Measurements from ENCODE around the gene SERHL2. TPM values are rescaled to one million over a fixed set of nuclear protein-coding genes. Genes with fewer than 3 reads are reported as not detected.
"Not testable (repeated sequence)": the region's sequence is repeated elsewhere in the genome, so short reads cannot be mapped to it uniquely, and the experiment has no call there.

SERHL2 gene, protein sequence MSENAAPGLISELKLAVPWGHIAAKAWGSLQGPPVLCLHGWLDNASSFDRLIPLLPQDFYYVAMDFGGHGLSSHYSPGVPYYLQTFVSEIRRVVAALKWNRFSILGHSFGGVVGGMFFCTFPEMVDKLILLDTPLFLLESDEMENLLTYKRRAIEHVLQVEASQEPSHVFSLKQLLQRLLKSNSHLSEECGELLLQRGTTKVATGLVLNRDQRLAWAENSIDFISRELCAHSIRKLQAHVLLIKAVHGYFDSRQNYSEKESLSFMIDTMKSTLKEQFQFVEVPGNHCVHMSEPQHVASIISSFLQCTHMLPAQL
- 1 to 10 TPM; 1.0 to 2.2 TPM for total RNA-seq

DNA sequence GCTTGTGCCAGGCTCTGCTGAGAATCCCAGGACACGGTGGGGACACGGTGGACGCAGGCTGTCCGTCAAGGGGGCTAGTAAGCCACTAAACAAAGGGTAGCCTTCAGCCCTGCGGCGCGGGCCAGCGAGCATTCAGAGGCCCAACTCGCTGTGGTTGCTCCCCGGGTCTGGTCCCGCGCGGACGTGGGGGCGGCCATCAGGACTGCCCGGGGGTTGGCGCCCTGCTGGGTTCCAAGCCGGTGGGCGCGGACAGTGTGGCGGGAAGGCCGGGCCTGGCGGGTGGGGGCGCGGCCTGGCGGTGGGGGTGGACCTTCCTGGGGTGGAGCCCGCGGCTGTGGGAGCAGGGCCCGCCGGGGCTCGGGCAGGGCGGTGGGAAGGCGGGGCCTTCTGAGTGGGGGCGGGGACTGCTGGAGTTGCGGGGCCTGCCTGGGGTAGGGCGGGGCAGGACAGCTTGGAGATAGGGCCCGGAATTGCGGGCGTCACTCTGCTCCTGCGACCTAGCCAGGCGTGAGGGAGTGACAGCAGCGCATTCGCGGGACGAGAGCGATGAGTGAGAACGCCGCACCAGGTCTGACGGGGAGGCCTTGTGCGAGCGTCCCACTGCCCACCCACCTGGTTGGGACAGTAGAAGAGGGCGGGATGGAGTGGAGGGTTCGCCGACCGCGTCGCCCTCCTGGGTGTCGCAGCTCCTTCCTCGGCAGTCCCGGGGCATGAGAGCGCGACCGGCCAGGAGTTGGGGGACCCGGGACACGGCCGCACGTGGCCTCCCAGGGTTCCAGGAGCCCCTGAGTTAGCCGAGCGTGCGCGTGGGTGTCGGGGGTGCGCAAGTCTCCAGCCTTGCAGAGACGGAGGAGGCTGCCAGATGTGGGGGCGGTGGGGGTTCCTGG, at the start of gene SERHL2:
SERHL2 (plus strand) TSS at position 482 of the 887 bp plus-strand sequence; CDS start at position 547, 65 bp downstream.
- POLR2A ChIA-PET, result no interaction called here

DNA sequence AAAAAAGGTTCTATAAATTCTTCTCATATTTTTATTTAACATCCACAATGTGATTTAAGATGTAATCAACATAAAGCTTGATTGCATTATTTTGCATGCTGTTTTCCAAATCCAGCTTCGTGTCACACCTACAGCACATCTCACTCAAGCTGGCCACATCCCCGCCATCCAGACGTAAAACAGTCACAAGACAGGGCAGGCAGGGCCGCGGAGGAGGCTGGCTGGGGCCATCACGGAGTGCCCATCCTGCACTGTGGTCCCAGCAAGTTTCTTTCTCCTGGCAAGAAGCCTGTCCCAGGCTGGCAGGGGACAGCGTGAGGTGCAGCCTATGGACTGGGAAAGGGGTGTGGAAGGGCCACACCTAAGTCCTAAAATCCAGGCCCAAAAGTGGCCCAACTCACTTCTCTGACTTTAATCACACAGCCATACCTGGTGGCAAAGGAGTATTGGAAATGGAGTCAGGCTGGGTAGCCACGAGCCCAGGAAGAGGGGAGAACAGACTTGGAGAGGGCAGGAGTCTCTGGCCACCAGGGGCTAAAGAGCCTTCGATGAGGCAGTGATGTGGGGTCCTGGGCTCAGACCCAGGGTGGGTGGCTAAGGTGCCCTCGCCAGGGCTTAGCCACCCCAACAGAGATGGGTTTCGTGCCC, 45.3 kb upstream of the SERHL2 start:
- H3K27ac Mint-ChIP-seq, result not testable (repeated sequence)

More for the DNA sequence above, at the start of gene SERHL2:
- Mint-ChIP-seq H3K27me3 (no peaks in the 10 kb centered on the region), H3K36me3 (no peaks in the 10 kb centered on the region), H3K4me3 (peak within 1 kb of the TSS; percentile 82), H3K9me3 (no peaks in the 10 kb centered on the region), H3K27ac (peak within 1 kb of the TSS; percentile 75), H3K4me1 (peaks cover 17% of the 10 kb centered on the region)
- ATAC-seq (ENCODE audit: low read depth), result peak; percentile 95
- DNase-seq, result peak; percentile 92

DNA sequence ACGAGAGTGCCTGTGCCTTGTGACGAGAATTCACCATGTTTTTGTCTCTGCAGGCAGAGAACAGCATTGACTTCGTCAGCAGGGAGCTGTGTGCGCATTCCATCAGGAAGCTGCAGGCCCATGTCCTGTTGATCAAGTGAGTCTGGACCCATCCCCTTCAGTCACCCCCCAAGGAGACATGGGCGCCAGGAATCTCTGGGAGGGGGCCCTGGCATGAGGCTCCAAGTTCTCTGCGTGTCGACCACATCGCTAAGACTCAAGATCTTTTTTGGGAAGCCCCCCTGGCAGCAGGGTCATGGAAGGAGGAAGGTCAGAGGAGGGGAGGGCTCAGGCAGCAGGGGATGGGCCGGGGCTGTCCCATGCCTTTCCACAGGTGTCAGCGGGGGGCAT, 44.8 kb upstream of the SERHL2 start:
- ATAC-seq (ENCODE audit: low read depth), result not testable (repeated sequence)

More for the DNA sequence above, 45.3 kb upstream of the SERHL2 start:
- ATAC-seq (ENCODE audit: low read depth); DNase-seq; H3K27me3 Mint-ChIP-seq; H3K9me3 Mint-ChIP-seq; H3K4me3 Mint-ChIP-seq; H3K36me3 Mint-ChIP-seq; H3K4me1 Mint-ChIP-seq: not testable (repeated sequence)
- POLR2A ChIA-PET, result interaction anchor here (0.7 kb wide), 1 partner anchor 926 kb away, joined by 3 read pairs; no protein-coding TSS in a partner anchor

DNA sequence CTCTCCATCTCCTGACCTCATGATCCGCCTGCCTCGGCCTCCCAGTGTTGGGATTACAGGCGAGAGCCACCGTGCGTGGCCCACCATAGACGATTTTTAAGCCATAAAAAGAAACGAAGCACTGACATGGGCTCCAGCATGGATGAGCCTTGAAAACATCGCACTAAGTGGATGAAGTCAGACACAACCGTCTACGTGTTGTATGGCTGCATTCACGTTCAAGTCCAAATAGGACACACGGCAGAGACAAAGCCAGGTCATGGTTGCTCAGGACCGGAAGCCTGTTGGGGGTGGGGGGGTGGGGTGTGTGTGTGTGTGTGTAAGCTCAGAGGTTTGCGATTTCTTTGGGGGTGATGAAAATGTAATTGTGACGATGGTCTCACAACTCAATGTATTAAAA, 44.2 kb upstream of the SERHL2 start:
- no peaks in the 10 kb centered on the region for H3K9me3 Mint-ChIP-seq
- no peaks in the 10 kb centered on the region for H3K27me3 Mint-ChIP-seq
- DNase-seq, result no peak
- no peak for ATAC-seq (ENCODE audit: low read depth)
- POLR2A ChIA-PET, result no interaction called here
- H3K4me3 Mint-ChIP-seq, result no peak overlapping the region
- no peaks in the 10 kb centered on the region for H3K4me1 Mint-ChIP-seq
- H3K27ac Mint-ChIP-seq, result no peak overlapping the region
- H3K36me3 Mint-ChIP-seq, result peaks cover 2% of the 10 kb centered on the region

More for the DNA sequence above, 44.8 kb upstream of the SERHL2 start:
- H3K4me1 Mint-ChIP-seq, POLR2A ChIA-PET, H3K36me3 Mint-ChIP-seq, H3K4me3 Mint-ChIP-seq, H3K27me3 Mint-ChIP-seq, H3K27ac Mint-ChIP-seq, H3K9me3 Mint-ChIP-seq, DNase-seq: not testable (repeated sequence)

DNA sequence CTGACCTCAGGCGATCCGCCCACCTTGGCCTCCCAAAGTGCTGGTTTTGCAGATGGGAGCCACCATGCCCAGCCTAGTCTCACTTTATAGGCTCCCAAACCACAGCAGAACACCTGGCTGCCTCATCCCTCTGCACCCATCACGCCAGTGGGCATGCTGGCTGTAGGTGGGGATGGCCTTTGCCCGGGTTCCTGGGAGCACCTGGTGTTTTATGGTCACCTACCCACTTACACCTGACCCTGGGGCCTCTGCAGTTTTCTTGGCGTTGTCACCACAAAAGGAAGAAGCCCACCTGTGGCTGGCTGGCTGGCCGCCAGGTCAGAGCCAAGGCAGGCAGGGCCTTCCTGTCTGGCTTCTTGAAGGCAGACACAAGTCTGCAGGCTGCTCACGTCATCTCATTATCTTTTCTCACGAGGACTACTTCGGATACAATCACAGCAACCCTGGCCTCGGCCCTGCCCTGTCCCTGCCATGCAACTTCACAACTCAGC, 42.3 kb upstream of the SERHL2 start:
- Mint-ChIP-seq H3K27me3 (no peaks in the 10 kb centered on the region), H3K9me3 (no peaks in the 10 kb centered on the region), H3K27ac (no peak overlapping the region), H3K36me3 (peaks cover 3% of the 10 kb centered on the region), H3K4me1 (no peaks in the 10 kb centered on the region), H3K4me3 (no peak overlapping the region)
- POLR2A ChIA-PET, result no interaction called here
- ATAC-seq (ENCODE audit: low read depth) (no peak), DNase-seq (no peak)

DNA sequence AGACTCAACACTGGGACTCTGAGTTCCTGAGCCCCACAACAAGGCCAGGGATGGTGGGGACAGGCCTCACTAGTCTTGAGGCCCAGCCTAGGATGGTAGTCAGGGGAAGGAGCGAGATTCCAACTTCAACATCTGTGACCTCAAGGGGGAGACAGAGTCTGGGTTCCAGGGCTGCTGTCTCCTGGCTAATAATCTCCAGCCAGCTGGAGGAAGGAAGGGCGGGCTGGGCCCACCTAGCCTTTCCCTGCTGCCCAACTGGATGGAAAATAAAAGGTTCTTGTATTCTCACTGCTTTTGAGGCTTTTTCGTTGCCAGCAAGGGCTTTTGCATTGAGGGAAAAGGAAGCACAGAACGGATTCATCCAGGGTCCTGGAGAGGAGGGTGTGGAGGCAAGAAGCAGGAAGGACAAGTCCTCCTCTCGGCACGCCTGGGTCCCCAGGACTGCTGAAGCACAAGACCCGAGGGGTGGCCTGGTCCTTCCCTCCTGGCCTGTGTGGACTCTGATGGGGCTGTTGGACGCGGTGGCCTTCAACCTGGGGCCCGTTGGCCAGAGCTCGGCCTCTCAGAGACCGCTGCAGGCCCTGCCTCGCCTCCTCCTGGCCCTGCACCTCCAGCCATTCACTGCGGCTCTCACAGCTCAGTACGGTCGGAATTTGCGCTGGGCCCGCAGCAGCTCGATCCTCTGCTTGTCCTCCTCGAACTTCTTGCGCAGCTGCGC, 41.3 kb upstream of the SERHL2 start:
- H3K36me3 Mint-ChIP-seq; H3K27me3 Mint-ChIP-seq; ATAC-seq (ENCODE audit: low read depth); H3K9me3 Mint-ChIP-seq; H3K27ac Mint-ChIP-seq; POLR2A ChIA-PET; H3K4me3 Mint-ChIP-seq; DNase-seq; H3K4me1 Mint-ChIP-seq: not testable (repeated sequence)

DNA sequence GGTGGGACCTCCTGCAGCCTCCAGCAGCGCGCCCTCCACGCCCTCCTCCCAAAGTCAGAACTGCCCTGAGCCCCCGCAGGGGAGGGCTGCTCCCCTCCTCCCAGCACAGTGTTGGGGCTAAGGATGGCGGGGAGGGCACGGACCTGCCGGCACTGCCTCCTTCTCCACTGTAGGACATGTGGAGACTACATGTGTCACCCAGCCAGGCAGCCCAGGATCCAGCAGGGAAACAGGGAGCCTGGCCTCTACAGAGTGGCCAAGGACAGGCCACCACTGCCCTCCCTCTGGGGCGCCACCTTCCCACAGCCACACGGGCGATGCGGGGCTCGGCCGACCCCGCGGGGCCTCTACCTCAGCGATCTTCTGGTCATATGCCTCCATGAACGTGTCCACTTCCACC, 39.4 kb upstream of the SERHL2 start:
- H3K9me3 Mint-ChIP-seq; POLR2A ChIA-PET; DNase-seq; H3K4me1 Mint-ChIP-seq; H3K27me3 Mint-ChIP-seq; H3K36me3 Mint-ChIP-seq; ATAC-seq (ENCODE audit: low read depth); H3K27ac Mint-ChIP-seq; H3K4me3 Mint-ChIP-seq: not testable (repeated sequence)

DNA sequence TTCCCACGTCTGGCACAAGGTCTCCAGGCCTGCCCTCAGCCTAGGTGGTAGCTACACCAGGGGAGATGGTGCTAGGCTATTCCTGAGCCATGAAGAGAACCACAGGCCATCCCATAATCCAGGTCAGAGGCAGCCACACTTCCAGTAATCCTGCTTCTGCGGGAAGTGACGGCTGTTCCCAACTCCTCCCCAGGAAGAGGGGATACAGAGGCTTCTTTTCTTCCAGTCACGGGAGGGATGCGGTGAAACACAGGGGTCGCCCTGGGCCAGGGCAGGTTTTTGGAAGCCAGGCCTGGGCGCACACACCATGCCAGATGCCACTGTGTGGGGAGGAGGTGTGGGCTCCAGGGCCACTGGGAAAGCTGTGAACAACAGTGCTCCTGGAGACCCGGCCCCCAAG, 38.5 kb upstream of the SERHL2 start:
- ATAC-seq (ENCODE audit: low read depth); H3K27me3 Mint-ChIP-seq; H3K27ac Mint-ChIP-seq; H3K4me3 Mint-ChIP-seq; H3K9me3 Mint-ChIP-seq; H3K4me1 Mint-ChIP-seq; H3K36me3 Mint-ChIP-seq; POLR2A ChIA-PET; DNase-seq: not testable (repeated sequence)

DNA sequence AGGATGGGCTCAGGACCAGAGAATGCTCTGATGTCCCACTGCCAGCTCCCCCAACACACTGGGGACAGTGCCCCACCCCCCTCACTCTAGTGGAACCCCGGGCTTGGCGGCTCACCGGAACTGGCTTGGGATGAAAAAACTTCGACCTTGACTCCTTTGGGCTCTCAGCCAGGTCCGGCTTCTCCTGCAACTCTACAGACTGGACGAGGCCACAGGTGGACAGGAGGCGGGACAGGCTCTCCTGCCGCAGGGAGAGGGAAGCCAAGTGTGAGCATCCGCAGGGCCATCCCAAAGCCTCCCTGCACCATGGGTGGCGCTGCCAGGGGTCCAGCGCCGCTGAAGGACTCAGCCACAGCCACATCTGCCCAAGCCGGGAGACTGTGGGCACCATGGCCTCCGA, 37.9 kb upstream of the SERHL2 start:
- DNase-seq (no peak), ATAC-seq (ENCODE audit: low read depth) (no peak)
- POLR2A ChIA-PET, result no interaction called here
- Mint-ChIP-seq H3K27me3 (no peaks in the 10 kb centered on the region), H3K4me3 (no peak overlapping the region), H3K27ac (no peak overlapping the region), H3K4me1 (peaks cover 9% of the 10 kb centered on the region), H3K36me3 (peaks cover 6% of the 10 kb centered on the region), H3K9me3 (no peaks in the 10 kb centered on the region)

DNA sequence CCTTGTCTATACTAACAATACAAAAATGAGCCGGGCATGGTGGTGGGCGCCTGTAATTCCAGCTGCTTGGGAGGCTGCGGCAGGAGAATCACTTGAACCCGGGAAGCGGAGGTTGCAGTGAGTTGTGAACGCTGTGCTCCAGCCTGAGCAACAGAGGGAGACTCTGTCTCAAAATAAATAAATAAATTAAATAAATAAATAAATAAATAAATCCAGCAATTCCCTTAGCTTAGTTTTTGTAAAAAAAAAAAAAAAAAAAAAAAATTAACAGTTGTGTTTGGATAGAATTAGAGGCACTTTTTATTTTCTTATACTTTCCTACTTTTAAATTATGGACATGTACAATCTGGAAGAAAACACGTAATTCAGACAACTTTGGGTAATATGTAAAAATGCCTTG, 36.7 kb upstream of the SERHL2 start:
- not testable (repeated sequence) for H3K27ac Mint-ChIP-seq; H3K27me3 Mint-ChIP-seq; H3K9me3 Mint-ChIP-seq; H3K4me3 Mint-ChIP-seq; H3K36me3 Mint-ChIP-seq; H3K4me1 Mint-ChIP-seq; ATAC-seq (ENCODE audit: low read depth); DNase-seq
- POLR2A ChIA-PET, result interaction anchor here (0.9 kb wide), 1 partner anchor 97 kb away, joined by 4 read pairs; no protein-coding TSS in a partner anchor

DNA sequence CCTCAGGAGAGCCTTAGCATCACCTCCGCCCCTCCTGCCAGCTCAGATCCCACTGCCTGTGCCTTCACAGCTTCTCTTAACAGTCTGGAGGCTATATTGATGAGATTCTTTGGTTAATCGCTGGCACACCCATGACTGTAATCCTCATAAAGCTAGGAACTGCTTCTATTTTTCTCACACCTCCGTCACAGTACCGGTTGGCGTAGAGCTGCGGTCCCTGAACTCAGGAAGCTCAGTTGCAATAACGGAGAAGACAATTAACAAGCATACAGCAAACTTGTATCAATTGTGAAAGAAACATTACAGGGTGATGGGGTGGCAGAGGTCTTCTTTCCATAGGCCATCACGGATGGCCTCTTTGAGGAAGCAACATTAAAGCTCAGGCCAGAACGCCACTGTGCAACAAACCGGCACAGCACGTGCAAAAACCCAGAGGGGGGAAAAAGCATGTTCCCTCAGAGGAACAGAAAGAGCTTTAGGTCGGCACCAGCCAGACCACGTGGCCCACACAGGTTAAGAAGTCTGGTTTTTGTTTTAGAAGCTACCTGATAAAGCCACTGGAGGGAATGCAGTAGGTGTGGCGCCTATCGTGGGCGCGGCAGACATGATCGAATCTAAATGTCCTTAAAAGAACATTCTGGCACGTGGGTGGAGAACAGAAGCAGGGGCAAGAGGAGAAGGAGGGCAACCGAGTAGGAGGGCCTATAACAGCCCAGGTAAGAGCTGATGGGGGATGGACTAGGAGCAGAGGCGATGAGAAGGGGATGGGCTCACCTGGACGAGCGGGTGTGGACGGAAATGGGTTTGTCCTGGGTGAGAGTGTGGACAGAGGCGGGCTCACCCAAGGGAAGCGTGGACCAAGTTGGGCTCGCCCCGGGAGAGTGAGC, 34.9 kb upstream of the SERHL2 start:
- Mint-ChIP-seq H3K4me3 (peak overlapping the region; percentile 98), H3K27ac (peak overlapping the region; percentile 97)
- DNase-seq, H3K36me3 Mint-ChIP-seq, H3K9me3 Mint-ChIP-seq, H3K27me3 Mint-ChIP-seq, POLR2A ChIA-PET, H3K4me1 Mint-ChIP-seq: not testable (repeated sequence)
- ATAC-seq (ENCODE audit: low read depth), result peak; percentile 13
